Activated T-helper 1 cell treated with Interleukin-2 at 50 U/mL for 16 hours (primary cell): ENCODE data around the gene TTLL10.
A peak's percentile ranks its signal among the peaks of the same experiment; 100 is the strongest.
"Not testable (repeated sequence)": the region's sequence is repeated elsewhere in the genome, so short reads cannot be mapped to it uniquely, and the experiment has no call there.

Experiments used
- DNase-seq: peaks from one replicate; pipeline ENCODE4 v3.0.0-alpha.2; 2020; ENCODE audit warnings: low read depth

Gene TTLL10

GRCh38 chr1:1141244-1141910 is 32.3 kb upstream of the TTLL10 start:
- DNase-seq, result no peak

GRCh38 chr1:1141911-1142250 is 31.8 kb upstream of the TTLL10 start:
- DNase-seq, result no peak

GRCh38 chr1:1142352-1142751 is 31.3 kb upstream of the TTLL10 start:
- DNase-seq, result not testable (repeated sequence)

- DNase-seq, result no peak
These were observed 30.8 kb upstream of the TTLL10 start for GRCh38 chr1:1142844-1143243.

GRCh38 chr1:1143636-1144035 is 30.0 kb upstream of the TTLL10 start:
- no peak for DNase-seq

GRCh38 chr1:1144122-1144842 is 29.4 kb upstream of the TTLL10 start:
- DNase-seq, result peak; percentile 46

- no peak for DNase-seq
These were observed 28.7 kb upstream of the TTLL10 start for GRCh38 chr1:1144843-1145546.

- DNase-seq, result no peak
These were observed 28.1 kb upstream of the TTLL10 start for GRCh38 chr1:1145547-1145914.

GRCh38 chr1:1146026-1146425 is 27.7 kb upstream of the TTLL10 start:
- no peak for DNase-seq

GRCh38 chr1:1146596-1146995 is 27.1 kb upstream of the TTLL10 start:
- no peak for DNase-seq

- no peak for DNase-seq
These were observed 25.6 kb upstream of the TTLL10 start for GRCh38 chr1:1148061-1148460.

GRCh38 chr1:1148569-1148968 is 25.1 kb upstream of the TTLL10 start:
- no peak for DNase-seq

- no peak for DNase-seq
These were observed 24.3 kb upstream of the TTLL10 start for GRCh38 chr1:1149416-1149815.

- no peak for DNase-seq
These were observed 23.6 kb upstream of the TTLL10 start for GRCh38 chr1:1150100-1150499.

- DNase-seq, result no peak
These were observed 22.4 kb upstream of the TTLL10 start for GRCh38 chr1:1151306-1151705.

GRCh38 chr1:1152431-1152830 is 21.2 kb upstream of the TTLL10 start:
- DNase-seq, result not testable (repeated sequence)

- DNase-seq, result not testable (repeated sequence)
These were observed 20.5 kb upstream of the TTLL10 start for GRCh38 chr1:1153215-1153614.

- DNase-seq, result no peak
These were observed 19.8 kb upstream of the TTLL10 start for GRCh38 chr1:1153874-1154273.

- DNase-seq, result no peak
These were observed 18.4 kb upstream of the TTLL10 start for GRCh38 chr1:1155258-1155657.

GRCh38 chr1:1156140-1157032 is 17.3 kb upstream of the TTLL10 start:
- no peak for DNase-seq

- no peak for DNase-seq
These were observed 16.7 kb upstream of the TTLL10 start for GRCh38 chr1:1157033-1157365.

GRCh38 chr1:1157426-1157913 is 16.2 kb upstream of the TTLL10 start:
- peak; percentile 38 for DNase-seq
